HepG2 (cell line): ENCODE results near the gene INTS15. TPM values are rescaled to one million over a fixed set of nuclear protein-coding genes. Genes with fewer than 3 reads are reported as not detected.

ENCODE experiments used
- BCL6 ChIP-seq: IDR thresholded peaks from 2 replicates; pipeline ENCODE4 v1.6.1; 2016; ENCODE audit warnings: missing genetic modification reagents, missing compliant biosample characterization
- CEBPG ChIP-seq: IDR thresholded peaks from 2 replicates; pipeline ENCODE4 v1.6.1; 2016
- CENPT ChIP-seq: sonication (generic); formaldehyde crosslinking; IDR thresholded peaks from 2 replicates; pipeline ENCODE4 v1.8.0; 2022; ENCODE audit warnings: low read depth, mild to moderate bottlenecking, moderate library complexity, missing genetic modification reagents
- CREB3 ChIP-seq: sonication (generic); formaldehyde crosslinking; IDR thresholded peaks from 2 replicates; pipeline ENCODE4 v1.5.0; 2020; ENCODE audit warnings: missing genetic modification reagents
- GABPB1 ChIP-seq: IDR thresholded peaks from 2 replicates; pipeline ENCODE4 v1.6.1; 2016; ENCODE audit warnings: mild to moderate bottlenecking, missing genetic modification reagents, moderate library complexity, missing compliant biosample characterization
- HDAC1 ChIP-seq: sonication (generic); formaldehyde crosslinking; IDR thresholded peaks from 2 replicates; pipeline ENCODE4 v1.5.1; 2020; ENCODE audit warnings: mild to moderate bottlenecking, missing genetic modification reagents
- HOXA5 ChIP-seq: sonication (generic); formaldehyde crosslinking; IDR thresholded peaks from 2 replicates; pipeline ENCODE4 v1.4.0; 2020; ENCODE audit warnings: missing genetic modification reagents
- IKZF1 ChIP-seq: fragments of 450-650 bp; IDR thresholded peaks from 2 replicates; pipeline ENCODE4 v1.7.1; 2016
- KDM5B ChIP-seq: sonication (generic); formaldehyde crosslinking; IDR thresholded peaks from 2 replicates; pipeline ENCODE4 v1.4.0; 2020; ENCODE audit warnings: missing genetic modification reagents, mild to moderate bottlenecking, borderline replicate concordance
- MTF1 ChIP-seq: sonication (generic); formaldehyde crosslinking; IDR thresholded peaks from 2 replicates; pipeline ENCODE4 v1.5.0; 2020; ENCODE audit warnings: missing genetic modification reagents
- NBN ChIP-seq: fragments of 450-650 bp; conservative IDR thresholded peaks from 2 replicates; pipeline ENCODE4 v1.6.1; 2017
- NONO ChIP-seq, 2 experiments: fragments of 450-650 bp in 1 of 2; sonication (generic) in 1 of 2; formaldehyde crosslinking in 1 of 2; IDR thresholded peaks in 1 of 2; conservative IDR thresholded peaks in 1 of 2; 2 replicates each; pipeline versions ENCODE4 v1.6.1 to v1.8.0; 2017 to 2022; ENCODE audit warnings: mild to moderate bottlenecking in 1 of 2, missing genetic modification reagents in 1 of 2, moderate library complexity in 1 of 2
- NR2F6 ChIP-seq, 2 experiments: IDR thresholded peaks; 2 replicates each; pipeline ENCODE4 v1.6.1; 2016; ENCODE audit warnings: antibody characterized with exemption in 1 of 2, mild to moderate bottlenecking in 1 of 2
- NRL ChIP-seq: sonication (generic); formaldehyde crosslinking; IDR thresholded peaks from 2 replicates; pipeline ENCODE4 v1.5.0; 2020; ENCODE audit warnings: missing genetic modification reagents, mild to moderate bottlenecking, moderate library complexity, borderline replicate concordance
- REPIN1 ChIP-seq: sonication (generic); formaldehyde crosslinking; IDR thresholded peaks from 2 replicates; pipeline ENCODE4 v1.8.0; 2022; ENCODE audit warnings: missing genetic modification reagents, low read depth, mild to moderate bottlenecking, borderline replicate concordance
- SAP130 ChIP-seq: IDR thresholded peaks from 2 replicates; pipeline ENCODE4 v1.6.1; 2016; ENCODE audit warnings: low read depth
- SRF ChIP-seq: IDR thresholded peaks from 2 replicates; pipeline ENCODE4 v1.6.1; 2011; ENCODE audit warnings: mild to moderate bottlenecking, low read depth, low read length, moderate library complexity
- TCF7 ChIP-seq: sonication (generic); IDR thresholded peaks from 2 replicates; pipeline ENCODE4 v1.6.1; 2016; ENCODE audit warnings: antibody characterized with exemption, low read depth
- ZBTB39 ChIP-seq: sonication (generic); formaldehyde crosslinking; IDR thresholded peaks from 2 replicates; pipeline ENCODE4 v1.5.0; 2020; ENCODE audit warnings: missing genetic modification reagents
- ZKSCAN5 ChIP-seq: sonication (generic); formaldehyde crosslinking; IDR thresholded peaks from 2 replicates; pipeline ENCODE4 v1.5.1; 2020; ENCODE audit warnings: mild to moderate bottlenecking, missing genetic modification reagents
- ZNF143 ChIP-seq: sonication (generic); formaldehyde crosslinking; IDR thresholded peaks from 2 replicates; pipeline ENCODE4 v1.4.0; 2020; ENCODE audit warnings: missing genetic modification reagents
- ZNF563 ChIP-seq: sonication (generic); formaldehyde crosslinking; IDR thresholded peaks from 2 replicates; pipeline ENCODE4 v1.8.0; 2022; ENCODE audit warnings: mild to moderate bottlenecking, moderate library complexity, missing genetic modification reagents
- ZNF704 ChIP-seq: sonication (generic); formaldehyde crosslinking; IDR thresholded peaks from 2 replicates; pipeline ENCODE4 v1.8.1; 2023; ENCODE audit warnings: mild to moderate bottlenecking, inconsistent platforms, moderate library complexity, missing genetic modification reagents, borderline replicate concordance
- ZNF75D ChIP-seq: sonication (generic); formaldehyde crosslinking; IDR thresholded peaks from 2 replicates; pipeline ENCODE4 v1.8.1; 2023; ENCODE audit warnings: missing genetic modification reagents, mild to moderate bottlenecking, borderline replicate concordance
- polyA plus RNA-seq, 8 experiments: library from polyadenylated mRNA; depleted of rRNA in 3 of 8; stranded (reverse) in 7 of 8; unstranded in 1 of 8; fragments of >200 nt; fragmentation: Illumina TruSeq in 4 of 8; extraction: Trizol in 4 of 8; gene quantifications; 2 replicates each; pipeline versions ENCODE4 v1.2.1 to v1.2.3, GENCODE V29; 2011 to 2016; ENCODE audit warnings: low read depth in 4 of 8, missing spikeins in 1 of 8, mixed read lengths in 1 of 8; ENCODE audit not compliant: insufficient read depth in 1 of 8
- total RNA-seq, 5 experiments: library from RNA; depleted of rRNA; stranded (reverse); fragments of >200 nt; fragmentation: Illumina TruSeq; extraction: Trizol; gene quantifications; 2 replicates each; pipeline ENCODE4 v1.2.3, GENCODE V29; 2016; ENCODE audit warnings: low read depth in 1 of 5

Gene INTS15
- total and polyA plus RNA-seq, 2 of the 13 experiments (the other 11 are each of a cell fraction or from before 2014, with no cell fraction given): 16.3 to 25.7 TPM

GRCh38 chr7:6615723-6616555 lies 26.1 kb downstream of the INTS15 start (continued):
- TF ChIP-seq KDM5B: peak; percentile 31; the same call in 1 of the 2 replicates
- peak; percentile 65 for TF ChIP-seq NRL (CRISPR knock-in tag)
- peak; percentile 87 for TF ChIP-seq GABPB1 (CRISPR knock-in tag)
- TF ChIP-seq HDAC1 (CRISPR knock-in tag): peak; percentile 82
- no peak for TF ChIP-seq MTF1 (CRISPR knock-in tag)
- peak; percentile 92 for TF ChIP-seq SAP130 (CRISPR knock-in tag)
- TF ChIP-seq NONO (IDR thresholded peaks at IDR 0.05): no peak
- TF ChIP-seq NONO (CRISPR knock-in tag; conservative IDR thresholded peaks at IDR 0.05): 0 out of 2 replicates have a peak, but pooled peaks have one; percentile 26
- TF ChIP-seq ZBTB39: 0 out of 2 replicates have a peak, but pooled peaks have one; percentile 53
- TF ChIP-seq NR2F6 (IDR thresholded peaks at IDR 0.05): peak; percentile 32; the same call in 1 of the 2 replicates
- peak; percentile 50; the same call in 1 of the 2 replicates for TF ChIP-seq NR2F6 (CRISPR knock-in tag; IDR thresholded peaks at IDR 0.05)
- TF ChIP-seq HOXA5: peak; percentile 69
- TF ChIP-seq ZNF143 (CRISPR knock-in tag): peak; percentile 28; the same call in 1 of the 2 replicates
- no peak for TF ChIP-seq CEBPG
- TF ChIP-seq CREB3 (CRISPR knock-in tag): peak; percentile 58; the same call in 1 of the 2 replicates
- TF ChIP-seq BCL6 (CRISPR knock-in tag): peak; percentile 45; the same call in 1 of the 2 replicates
- no peak for TF ChIP-seq NBN
- TF ChIP-seq ZNF75D: no peak
- TF ChIP-seq ZKSCAN5: no peak
- no peak for TF ChIP-seq SRF
- no peak for TF ChIP-seq TCF7
- TF ChIP-seq ZNF563 (CRISPR knock-in tag): peak; percentile 59; the same call in 1 of the 2 replicates
- 0 out of 2 replicates have a peak, but pooled peaks have one; percentile 37 for TF ChIP-seq ZNF704 (CRISPR knock-in tag)
- no peak for TF ChIP-seq CENPT (CRISPR knock-in tag)
- 0 out of 2 replicates have a peak, but pooled peaks have one; percentile 39 for TF ChIP-seq REPIN1
- TF ChIP-seq IKZF1: no peak
